ENCODE results near the gene AMHR2. TPM values are rescaled to one million over a fixed set of nuclear protein-coding genes. Genes with fewer than 3 reads are reported as not detected.
A peak's percentile ranks its signal among the peaks of the same experiment; 100 is the strongest.
"Not testable (repeated sequence)": the region's sequence is repeated elsewhere in the genome, so short reads cannot be mapped to it uniquely, and the experiment has no call there.

Gene AMHR2
- total and polyA plus RNA-seq, 9 of the 15 experiments (the other 6 are each of a cell fraction or from before 2014, with no cell fraction given): 8.9 to 49.7 (median 19.3) TPM

DNA sequence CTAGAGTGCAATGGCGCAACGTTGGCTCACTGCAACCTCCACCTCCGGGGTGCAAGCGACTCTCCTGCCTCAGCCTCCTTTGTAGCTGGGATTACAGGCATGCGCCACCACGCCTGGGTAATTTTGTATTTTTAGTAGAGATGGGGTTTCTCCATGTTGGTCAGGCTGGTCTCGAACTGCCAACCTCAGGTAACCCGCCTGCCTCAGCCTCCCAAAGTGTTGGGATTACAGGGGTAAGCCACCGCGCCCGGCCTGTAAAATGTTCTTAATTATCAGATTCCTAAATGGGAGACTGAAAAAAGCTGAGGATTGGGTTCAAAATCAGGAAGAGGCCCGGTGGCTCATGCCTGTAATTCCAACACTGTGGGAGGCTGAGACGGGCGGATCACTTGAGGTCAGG, 49.4 kb upstream of the AMHR2 start:
- H3K9me3 ChIP-seq (replicated peaks; ENCODE audit: control insufficient read depth, insufficient read depth, low read depth, low read length); H3K9ac ChIP-seq (ENCODE audit: insufficient read depth in 1 of 2, low read depth in 2 of 2, low read length in 2 of 2); H3K4me2 ChIP-seq (ENCODE audit: insufficient read depth, low read length); CTCF ChIA-PET (ENCODE audit: low intra/inter-chr PET ratio); DNase-seq (ENCODE audit: extremely low read depth in 1 of 4, low spot score in 3 of 4); H3K79me2 ChIP-seq (ENCODE audit: control insufficient read depth, insufficient read depth, low read length); H3K27me3 ChIP-seq (ENCODE audit: control insufficient read depth in 2 of 2, insufficient read depth in 2 of 2, low read length in 2 of 2); H3K27ac ChIP-seq (ENCODE audit: extremely low read depth, low read depth, low read length); intact Hi-C loops (cut with micrococcal nuclease); H4K20me1 ChIP-seq (replicated peaks; ENCODE audit: control insufficient read depth, insufficient read depth, low read length); H3K9me1 ChIP-seq (ENCODE audit: control insufficient read depth, insufficient read depth, low read length); H3K4me3 ChIP-seq; H3K36me3 ChIP-seq (ENCODE audit: control insufficient read depth, insufficient read depth, low read length); FAIRE-seq; ATAC-seq; BruUV-seq (replicated peaks); in situ Hi-C loops (cut with MboI): not testable (repeated sequence)
- 82% methylated on average over 13 of the region's 14 CpGs for WGBS (ENCODE audit: insufficient coverage, low coverage, missing lambda C conversion rate)
- POLR2A ChIA-PET: interaction anchor here (1.1 to 1.4 kb wide), 2 partner anchors 8 to 22 kb away, joined by 3 read pairs; no protein-coding TSS in a partner anchor
- H2AFZ ChIP-seq (ENCODE audit: low read depth, low read length): peak overlapping the region; percentile 78
- H3K4me1 ChIP-seq (replicated peaks in 1 of 2; ENCODE audit: control insufficient read depth in 2 of 2, insufficient read depth in 2 of 2, low read length in 2 of 2): peaks cover 29 to 44% of the 10 kb centered on the region in 2 experiments

DNA sequence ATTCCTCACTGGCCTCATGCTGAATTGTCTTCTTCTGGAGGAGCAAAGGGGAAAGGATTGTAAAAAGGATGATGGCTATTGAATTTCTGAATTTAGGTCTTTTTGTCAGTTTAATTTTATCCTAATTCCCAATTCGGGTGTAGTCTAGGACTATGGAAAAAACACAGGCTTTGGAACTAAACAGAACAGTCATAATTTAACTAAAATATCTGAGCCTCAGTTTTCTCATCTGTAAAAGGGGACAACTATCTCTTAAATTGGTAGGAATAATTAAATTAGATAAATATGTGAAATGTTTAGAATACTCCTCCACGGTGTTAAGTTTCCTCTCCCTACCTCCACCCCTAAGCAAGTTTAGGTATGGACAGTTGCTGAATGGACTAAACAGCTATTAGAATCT, 46.9 kb upstream of the AMHR2 start:
- Histone ChIP-seq H3K27me3 (ENCODE audit: control insufficient read depth in 2 of 2, insufficient read depth in 2 of 2, low read length in 2 of 2) (no peaks in the 10 kb centered on the region), H3K36me3 (ENCODE audit: control insufficient read depth, insufficient read depth, low read length) (peaks cover 8% of the 10 kb centered on the region), H3K9me1 (ENCODE audit: control insufficient read depth, insufficient read depth, low read length) (no peaks in the 10 kb centered on the region), H2AFZ (ENCODE audit: low read depth, low read length) (peak overlapping the region; percentile 64), H3K27ac (ENCODE audit: extremely low read depth, low read depth, low read length) (no peak overlapping the region), H3K9ac (ENCODE audit: insufficient read depth in 1 of 2, low read depth in 2 of 2, low read length in 2 of 2) (no peak overlapping the region), H3K79me2 (ENCODE audit: control insufficient read depth, insufficient read depth, low read length) (peaks cover 11% of the 10 kb centered on the region), H3K4me1 (replicated peaks in 1 of 2; ENCODE audit: control insufficient read depth in 2 of 2, insufficient read depth in 2 of 2, low read length in 2 of 2) (peaks cover 28 to 29% of the 10 kb centered on the region in 2 experiments), H4K20me1 (replicated peaks; ENCODE audit: control insufficient read depth, insufficient read depth, low read length) (no peaks in the 10 kb centered on the region), H3K4me2 (ENCODE audit: insufficient read depth, low read length) (no peak overlapping the region), H3K9me3 (replicated peaks; ENCODE audit: control insufficient read depth, insufficient read depth, low read depth, low read length) (no peaks in the 10 kb centered on the region), H3K4me3 (no peak overlapping the region)
- intact Hi-C loops (cut with micrococcal nuclease) (no loop called here), in situ Hi-C loops (cut with MboI) (no loop called here)
- DNase-seq (ENCODE audit: extremely low read depth in 1 of 4, low spot score in 3 of 4): no peak
- BruUV-seq (replicated peaks): no TSS peak
- no peak for FAIRE-seq
- CTCF ChIA-PET (ENCODE audit: low intra/inter-chr PET ratio): no interaction called here
- ATAC-seq: no peak
- WGBS (ENCODE audit: insufficient coverage, low coverage, missing lambda C conversion rate): 45% methylated on average over 2 of the region's 2 CpGs
- POLR2A ChIA-PET: interaction anchor here (1.2 kb wide), 1 partner anchor 41 kb away, joined by 7 read pairs; no protein-coding TSS in a partner anchor
- TF ChIP-seq HDAC2 (IDR thresholded peaks at IDR 0.05): peak; percentile 73
- no peak for TF ChIP-seq PHB (CRISPR knock-in tag; IDR thresholded peaks at IDR 0.05)
- TF ChIP-seq ZNF785 (CRISPR knock-in tag; IDR thresholded peaks at IDR 0.05): no peak
- peak in 1 of 2 experiments; percentile 18; a peak in 1 of 3 replicates for TF ChIP-seq CBX3 (IDR thresholded peaks at IDR 0.05; ENCODE audit: borderline replicate concordance in 1 of 2, low read length in 2 of 2)
- TF ChIP-seq ZNF184 (CRISPR knock-in tag; IDR thresholded peaks at IDR 0.05): no peak
- no peak for TF ChIP-seq PTTG1 (tag; IDR thresholded peaks at IDR 0.05; ENCODE audit: low read depth)
- no peak for TF ChIP-seq ZNF780A (CRISPR knock-in tag; IDR thresholded peaks at IDR 0.05)
- peak; percentile 96 for TF ChIP-seq BCOR (IDR thresholded peaks at IDR 0.05)
- TF ChIP-seq LARP7 (IDR thresholded peaks at IDR 0.05): no peak
- peak in 1 of 2 experiments; percentile 5; a peak in 1 of 4 replicates for TF ChIP-seq RCOR1 (IDR thresholded peaks at IDR 0.05; ENCODE audit: borderline replicate concordance in 1 of 2, low read depth in 2 of 2, low read length in 2 of 2)
- TF ChIP-seq, protein P1, sequence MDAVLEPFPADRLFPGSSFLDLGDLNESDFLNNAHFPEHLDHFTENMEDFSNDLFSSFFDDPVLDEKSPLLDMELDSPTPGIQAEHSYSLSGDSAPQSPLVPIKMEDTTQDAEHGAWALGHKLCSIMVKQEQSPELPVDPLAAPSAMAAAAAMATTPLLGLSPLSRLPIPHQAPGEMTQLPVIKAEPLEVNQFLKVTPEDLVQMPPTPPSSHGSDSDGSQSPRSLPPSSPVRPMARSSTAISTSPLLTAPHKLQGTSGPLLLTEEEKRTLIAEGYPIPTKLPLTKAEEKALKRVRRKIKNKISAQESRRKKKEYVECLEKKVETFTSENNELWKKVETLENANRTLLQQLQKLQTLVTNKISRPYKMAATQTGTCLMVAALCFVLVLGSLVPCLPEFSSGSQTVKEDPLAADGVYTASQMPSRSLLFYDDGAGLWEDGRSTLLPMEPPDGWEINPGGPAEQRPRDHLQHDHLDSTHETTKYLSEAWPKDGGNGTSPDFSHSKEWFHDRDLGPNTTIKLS (IDR thresholded peaks at IDR 0.05; ENCODE audit: borderline replicate concordance, low read depth): no peak
- TF ChIP-seq RBM25 (IDR thresholded peaks at IDR 0.05; ENCODE audit: low read depth, low read length, severe bottlenecking): peak; percentile 99
- TF ChIP-seq, protein P2, sequence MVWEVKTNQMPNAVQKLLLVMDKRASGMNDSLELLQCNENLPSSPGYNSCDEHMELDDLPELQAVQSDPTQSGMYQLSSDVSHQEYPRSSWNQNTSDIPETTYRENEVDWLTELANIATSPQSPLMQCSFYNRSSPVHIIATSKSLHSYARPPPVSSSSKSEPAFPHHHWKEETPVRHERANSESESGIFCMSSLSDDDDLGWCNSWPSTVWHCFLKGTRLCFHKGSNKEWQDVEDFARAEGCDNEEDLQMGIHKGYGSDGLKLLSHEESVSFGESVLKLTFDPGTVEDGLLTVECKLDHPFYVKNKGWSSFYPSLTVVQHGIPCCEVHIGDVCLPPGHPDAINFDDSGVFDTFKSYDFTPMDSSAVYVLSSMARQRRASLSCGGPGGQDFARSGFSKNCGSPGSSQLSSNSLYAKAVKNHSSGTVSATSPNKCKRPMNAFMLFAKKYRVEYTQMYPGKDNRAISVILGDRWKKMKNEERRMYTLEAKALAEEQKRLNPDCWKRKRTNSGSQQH (CRISPR knock-in tag; IDR thresholded peaks at IDR 0.05): no peak
- TF ChIP-seq ASH1L (IDR thresholded peaks at IDR 0.05; ENCODE audit: borderline replicate concordance, low read depth, partially characterized antibody): no peak
- peak; percentile 92 for TF ChIP-seq ADNP (tag; IDR thresholded peaks at IDR 0.05)
- no peak for TF ChIP-seq SNIP1 (IDR thresholded peaks at IDR 0.05; ENCODE audit: low read depth)

All from K562 (cell line).